A549 (cell line): ENCODE data around the gene VWCE. TPM values are rescaled to one million over a fixed set of nuclear protein-coding genes. Genes with fewer than 3 reads are reported as not detected.
A peak's percentile ranks its signal among the peaks of the same experiment; 100 is the strongest.

ENCODE experiments used
- ATAC-seq, 2 experiments: fragments of 200-7000 bp in 1 of 2; fragments of >200 bp in 1 of 2; cut with Nextera tagmentation in 1 of 2; cut with Tn5 transposase in 1 of 2; 3 replicates each; pipeline versions ENCODE4 v1.8.0 to v1.9.1; 2018 to 2020; ENCODE audit warnings: mild to moderate bottlenecking in 1 of 2, moderate library complexity in 1 of 2
- CTCF ChIA-PET: fragments of 300-600 bp; sonication (Branson Sonifier 250); formaldehyde crosslinking; extraction: SDS; loops from one replicate; lab custom pipeline; 2021; ENCODE audit warnings: antibody characterized with exemption, inconsistent platforms; lab: Yijun Ruan, JAX
- POLR2A ChIA-PET: fragments of 350-600 bp; formaldehyde crosslinking; extraction: SDS; loops from one replicate; lab custom pipeline; 2021; ENCODE audit warnings: antibody characterized with exemption, inconsistent platforms; lab: Yijun Ruan, JAX
- DNase-seq, 2 experiments: peaks; one replicate each; pipeline versions ENCODE4 v3.0.0 to v3.0.0-alpha.2; 2011 to 2016; ENCODE audit warnings: low read depth in 1 of 2, low spot score in 1 of 2
- FAIRE-seq: peaks from 2 replicates; lab custom pipeline; 2011; peaks lifted over from hg19 to GRCh38; lab: Jason Lieb, UNC
- H3K27ac ChIP-seq, 2 experiments: fragments of >200 bp; sonication (Bioruptor Twin); formaldehyde crosslinking; 3 replicates each; pipeline ENCODE4 v1.5.1; 2016 to 2017
- H3K4me1 ChIP-seq: fragments of >200 bp; sonication (Bioruptor Twin); formaldehyde crosslinking; 3 replicates; pipeline ENCODE4 v1.6.1; 2016
- H3K4me2 ChIP-seq: fragments of >200 bp; sonication (Bioruptor Twin); formaldehyde crosslinking; 3 replicates; pipeline ENCODE4 v1.6.1; 2016
- H3K4me3 ChIP-seq: fragments of >200 bp; sonication (Bioruptor Twin); formaldehyde crosslinking; 3 replicates; pipeline ENCODE4 v1.5.1; 2016
- H3K9me3 ChIP-seq: fragments of >200 bp; sonication (Bioruptor Twin); formaldehyde crosslinking; 3 replicates; pipeline ENCODE4 v1.6.1; 2016
- BHLHE40 ChIP-seq: IDR thresholded peaks from 2 replicates; pipeline ENCODE4 v1.6.1; 2012; ENCODE audit warnings: low read depth, low read length, inconsistent platforms
- CBX8 ChIP-seq: fragments of 200-600 bp; sonication (generic); IDR thresholded peaks from 2 replicates; pipeline ENCODE4 v1.6.1; 2016
- CHD4 ChIP-seq: fragments of 200-600 bp; sonication (generic); IDR thresholded peaks from 2 replicates; pipeline ENCODE4 v1.6.1; 2016; ENCODE audit warnings: antibody characterized with exemption, mild to moderate bottlenecking, borderline replicate concordance
- EHF ChIP-seq: fragments of 250-450 bp; sonication (Bioruptor Pico); IDR thresholded peaks from 2 replicates; pipeline ENCODE4 v1.5.0; 2020; ENCODE audit warnings: mild to moderate bottlenecking
- EHMT2 ChIP-seq: fragments of 200-600 bp; sonication (generic); IDR thresholded peaks from 2 replicates; pipeline ENCODE4 v1.6.1; 2016; ENCODE audit warnings: antibody characterized with exemption, low read depth, mild to moderate bottlenecking, moderate library complexity
- ESRRA ChIP-seq: fragments of 150-350 bp; IDR thresholded peaks from 2 replicates; pipeline ENCODE4 v1.6.1; 2014; ENCODE audit warnings: mild to moderate bottlenecking, low read length, borderline replicate concordance
- FOSB ChIP-seq: fragments of 250-450 bp; sonication (Bioruptor Pico); IDR thresholded peaks from 2 replicates; pipeline ENCODE4 v1.5.0; 2020; ENCODE audit warnings: mild to moderate bottlenecking, moderate library complexity
- GATA3 ChIP-seq: IDR thresholded peaks from 2 replicates; pipeline ENCODE4 v1.6.1; 2012; ENCODE audit warnings: borderline replicate concordance
- HEYL ChIP-seq: fragments of 250-450 bp; sonication (Bioruptor Pico); IDR thresholded peaks from 2 replicates; pipeline ENCODE4 v1.8.0; 2021; ENCODE audit warnings: mild to moderate bottlenecking, moderate library complexity
- HOXB13 ChIP-seq: fragments of 250-450 bp; sonication (Bioruptor Pico); IDR thresholded peaks from 2 replicates; pipeline ENCODE4 v1.5.0; 2020; ENCODE audit warnings: low read depth, mild to moderate bottlenecking, moderate library complexity
- JUNB ChIP-seq: fragments of >200 bp; sonication (Bioruptor Twin); formaldehyde crosslinking; IDR thresholded peaks from 2 replicates; pipeline ENCODE4 v1.6.1; 2016
- MAFK ChIP-seq: fragments of 450-650 bp; IDR thresholded peaks from 2 replicates; pipeline ENCODE4 v1.6.1; 2014; ENCODE audit not compliant: partially characterized antibody
- MAZ ChIP-seq: fragments of 150-350 bp; IDR thresholded peaks from 2 replicates; pipeline ENCODE4 v1.6.1; 2014; ENCODE audit warnings: antibody characterized with exemption, low read depth, low read length, borderline replicate concordance
- MYC ChIP-seq: IDR thresholded peaks from 2 replicates; pipeline ENCODE4 v1.6.1; 2012; ENCODE audit warnings: mild to moderate bottlenecking, inconsistent platforms, low read length, improper control_type of control experiment, borderline replicate concordance
- NFE2L2 ChIP-seq: fragments of 150-350 bp; conservative IDR thresholded peaks from 2 replicates; pipeline ENCODE4 v1.6.1; 2014; ENCODE audit warnings: low read length
- NPAS2 ChIP-seq: fragments of 250-450 bp; sonication (Bioruptor Pico); IDR thresholded peaks from 2 replicates; pipeline ENCODE4 v1.8.0; 2022; ENCODE audit warnings: mild to moderate bottlenecking, moderate library complexity, borderline replicate concordance
- RARB ChIP-seq: fragments of 250-450 bp; sonication (Bioruptor Pico); IDR thresholded peaks from 2 replicates; pipeline ENCODE4 v1.8.0; 2021; ENCODE audit warnings: mild to moderate bottlenecking, moderate library complexity
- RCOR1 ChIP-seq: fragments of 150-350 bp; IDR thresholded peaks from 2 replicates; pipeline ENCODE4 v1.6.1; 2014; ENCODE audit warnings: antibody characterized with exemption, low read length, low read depth
- SREBF2 ChIP-seq: fragments of 450-650 bp; IDR thresholded peaks from 2 replicates; pipeline ENCODE4 v1.6.1; 2014; ENCODE audit warnings: mild to moderate bottlenecking, moderate library complexity
- ZC3H11A ChIP-seq: fragments of 450-650 bp; IDR thresholded peaks from 2 replicates; pipeline ENCODE4 v1.6.1; 2014; ENCODE audit warnings: antibody characterized with exemption, mild to moderate bottlenecking
- ZFP36 ChIP-seq: fragments of 450-650 bp; IDR thresholded peaks from 2 replicates; pipeline ENCODE4 v1.6.1; 2014; ENCODE audit warnings: borderline replicate concordance; ENCODE audit not compliant: partially characterized antibody
- WGBS: methylation state at CpG from one replicate; pipeline ENCODE4 v1.1.6; 2017; ENCODE audit errors: missing lambda C conversion rate; 5-methylcytosine and 5-hydroxymethylcytosine counted together
- polyA plus RNA-seq, 4 experiments: library from polyadenylated mRNA; depleted of rRNA in 3 of 4; stranded (reverse); fragments of >200 nt; fragmentation: RNase III in 1 of 4; extraction: RNeasy Plus Mini Kit Qiagen cat#74134 plus additional on column Dnase treatment in 1 of 4; gene quantifications; 2 replicates in 3 of 4; 3 replicates in 1 of 4; pipeline ENCODE4 v1.2.3, GENCODE V29; 2011 to 2017
- TF ChIP-seq, protein P1 (sequence below): fragments of 200-600 bp; sonication (generic); IDR thresholded peaks from 2 replicates; pipeline ENCODE4 v1.6.1; 2016; ENCODE audit warnings: antibody characterized with exemption, mild to moderate bottlenecking, moderate library complexity
- TF ChIP-seq, protein P2 (sequence below): fragments of 150-350 bp; IDR thresholded peaks from 2 replicates; pipeline ENCODE4 v1.6.1; 2014; ENCODE audit warnings: low read depth, mild to moderate bottlenecking, low read length
- TF ChIP-seq, protein P3 (sequence below): IDR thresholded peaks from 2 replicates; pipeline ENCODE4 v1.6.1; 2012
- TF ChIP-seq, protein P4 (sequence below): IDR thresholded peaks from 2 replicates; pipeline ENCODE4 v1.6.1; 2012
- TF ChIP-seq, protein P5 (sequence below): fragments of 250-450 bp; sonication (Bioruptor Pico); IDR thresholded peaks from 2 replicates; pipeline ENCODE4 v1.5.0; 2021; ENCODE audit warnings: mild to moderate bottlenecking, moderate library complexity, borderline replicate concordance
- TF ChIP-seq, protein P6 (sequence below): fragments of 250-450 bp; sonication (Bioruptor Pico); IDR thresholded peaks from 2 replicates; pipeline ENCODE4 v1.5.0; 2020; ENCODE audit warnings: low read depth, mild to moderate bottlenecking, moderate library complexity

VWCE gene
- polyA plus RNA-seq, 2 of the 4 experiments (the other 2 are of a cell fraction) = 0.45 to 0.65 TPM

GRCh38 chr11:61292356-61292755 is 2.8 kb downstream of the VWCE start:
- ATAC-seq = no peak
- no peak overlapping the region for H3K4me3 ChIP-seq
- no peaks in the 10 kb centered on the region for H3K9me3 ChIP-seq
- TF ChIP-seq HEYL (CRISPR knock-in tag) (no peak), FOSB (no peak), NFE2L2 (no peak), RARB (CRISPR knock-in tag) (no peak), EHMT2 (no peak), NPAS2 (CRISPR knock-in tag) (no peak), CHD4 (no peak), ZC3H11A (no peak), ESRRA (no peak), JUNB (no peak), BHLHE40 (no peak), CBX8 (no peak), MAZ (no peak), MAFK (no peak)
- TF ChIP-seq, protein P1, sequence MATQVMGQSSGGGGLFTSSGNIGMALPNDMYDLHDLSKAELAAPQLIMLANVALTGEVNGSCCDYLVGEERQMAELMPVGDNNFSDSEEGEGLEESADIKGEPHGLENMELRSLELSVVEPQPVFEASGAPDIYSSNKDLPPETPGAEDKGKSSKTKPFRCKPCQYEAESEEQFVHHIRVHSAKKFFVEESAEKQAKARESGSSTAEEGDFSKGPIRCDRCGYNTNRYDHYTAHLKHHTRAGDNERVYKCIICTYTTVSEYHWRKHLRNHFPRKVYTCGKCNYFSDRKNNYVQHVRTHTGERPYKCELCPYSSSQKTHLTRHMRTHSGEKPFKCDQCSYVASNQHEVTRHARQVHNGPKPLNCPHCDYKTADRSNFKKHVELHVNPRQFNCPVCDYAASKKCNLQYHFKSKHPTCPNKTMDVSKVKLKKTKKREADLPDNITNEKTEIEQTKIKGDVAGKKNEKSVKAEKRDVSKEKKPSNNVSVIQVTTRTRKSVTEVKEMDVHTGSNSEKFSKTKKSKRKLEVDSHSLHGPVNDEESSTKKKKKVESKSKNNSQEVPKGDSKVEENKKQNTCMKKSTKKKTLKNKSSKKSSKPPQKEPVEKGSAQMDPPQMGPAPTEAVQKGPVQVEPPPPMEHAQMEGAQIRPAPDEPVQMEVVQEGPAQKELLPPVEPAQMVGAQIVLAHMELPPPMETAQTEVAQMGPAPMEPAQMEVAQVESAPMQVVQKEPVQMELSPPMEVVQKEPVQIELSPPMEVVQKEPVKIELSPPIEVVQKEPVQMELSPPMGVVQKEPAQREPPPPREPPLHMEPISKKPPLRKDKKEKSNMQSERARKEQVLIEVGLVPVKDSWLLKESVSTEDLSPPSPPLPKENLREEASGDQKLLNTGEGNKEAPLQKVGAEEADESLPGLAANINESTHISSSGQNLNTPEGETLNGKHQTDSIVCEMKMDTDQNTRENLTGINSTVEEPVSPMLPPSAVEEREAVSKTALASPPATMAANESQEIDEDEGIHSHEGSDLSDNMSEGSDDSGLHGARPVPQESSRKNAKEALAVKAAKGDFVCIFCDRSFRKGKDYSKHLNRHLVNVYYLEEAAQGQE = no peak
- TF ChIP-seq, protein P2, sequence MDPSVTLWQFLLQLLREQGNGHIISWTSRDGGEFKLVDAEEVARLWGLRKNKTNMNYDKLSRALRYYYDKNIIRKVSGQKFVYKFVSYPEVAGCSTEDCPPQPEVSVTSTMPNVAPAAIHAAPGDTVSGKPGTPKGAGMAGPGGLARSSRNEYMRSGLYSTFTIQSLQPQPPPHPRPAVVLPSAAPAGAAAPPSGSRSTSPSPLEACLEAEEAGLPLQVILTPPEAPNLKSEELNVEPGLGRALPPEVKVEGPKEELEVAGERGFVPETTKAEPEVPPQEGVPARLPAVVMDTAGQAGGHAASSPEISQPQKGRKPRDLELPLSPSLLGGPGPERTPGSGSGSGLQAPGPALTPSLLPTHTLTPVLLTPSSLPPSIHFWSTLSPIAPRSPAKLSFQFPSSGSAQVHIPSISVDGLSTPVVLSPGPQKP = no peak
- TF ChIP-seq, protein P3, sequence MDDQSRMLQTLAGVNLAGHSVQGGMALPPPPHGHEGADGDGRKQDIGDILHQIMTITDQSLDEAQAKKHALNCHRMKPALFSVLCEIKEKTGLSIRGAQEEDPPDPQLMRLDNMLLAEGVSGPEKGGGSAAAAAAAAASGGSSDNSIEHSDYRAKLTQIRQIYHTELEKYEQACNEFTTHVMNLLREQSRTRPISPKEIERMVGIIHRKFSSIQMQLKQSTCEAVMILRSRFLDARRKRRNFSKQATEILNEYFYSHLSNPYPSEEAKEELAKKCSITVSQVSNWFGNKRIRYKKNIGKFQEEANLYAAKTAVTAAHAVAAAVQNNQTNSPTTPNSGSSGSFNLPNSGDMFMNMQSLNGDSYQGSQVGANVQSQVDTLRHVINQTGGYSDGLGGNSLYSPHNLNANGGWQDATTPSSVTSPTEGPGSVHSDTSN = no peak
- 90% methylated on average over 2 of the region's 2 CpGs for WGBS
- ChIA-PET CTCF (interaction anchor here (0.8 to 2.5 kb wide), 3 partner anchors 9 to 138 kb away, joined by 3 to 8 read pairs (median 4); no protein-coding TSS in a partner anchor), POLR2A (no interaction called here)
- H3K4me1 ChIP-seq = peaks cover 10% of the 10 kb centered on the region; the same call in 1 of the 3 replicates
- H3K4me2 ChIP-seq = no peak overlapping the region
- FAIRE-seq = no peak
- no peak for DNase-seq
- no peak overlapping the region for H3K27ac ChIP-seq

DNA sequence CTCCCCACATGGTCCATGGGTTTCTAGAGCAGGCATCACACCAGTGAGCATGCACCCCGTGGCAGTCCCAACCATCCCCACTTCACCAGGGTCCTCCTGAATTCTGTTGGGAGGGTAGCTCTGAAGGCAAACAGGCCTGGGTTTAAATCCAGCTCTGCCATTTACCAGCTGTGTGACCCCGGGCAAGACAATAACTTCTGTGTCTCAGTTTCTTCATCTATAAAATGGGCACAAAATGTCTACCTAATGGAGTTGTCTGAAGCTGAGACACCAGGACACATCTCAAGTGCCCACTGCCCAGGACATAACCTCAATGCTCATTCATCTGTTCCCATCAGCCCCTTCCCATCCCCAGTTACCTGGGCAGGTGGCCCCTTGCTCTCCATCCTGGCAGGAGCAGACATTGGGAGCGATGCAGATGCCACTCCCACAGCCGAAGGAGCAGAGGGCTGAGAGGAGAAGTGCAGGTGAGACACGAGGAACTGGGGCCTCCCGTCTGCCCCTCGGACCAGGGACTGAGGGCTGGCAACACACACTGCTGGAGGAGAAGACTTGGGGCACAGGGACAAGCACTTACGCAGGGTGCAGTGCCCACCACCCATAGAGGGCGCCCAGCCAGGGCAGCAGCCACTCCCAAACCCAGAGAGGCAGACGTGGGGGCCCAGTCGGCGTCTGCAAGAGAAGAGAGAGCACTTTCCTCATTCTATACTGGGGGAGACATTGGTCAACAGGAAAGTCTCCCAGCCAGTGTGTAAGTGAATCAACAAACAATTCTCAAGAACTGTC is 4.0 kb downstream of the VWCE start:
- Histone ChIP-seq H3K4me3 (no peak overlapping the region), H3K4me1 (peaks cover 9% of the 10 kb centered on the region; the same call in 1 of the 3 replicates), H3K4me2 (no peak overlapping the region), H3K9me3 (no peaks in the 10 kb centered on the region), H3K27ac (no peak overlapping the region)
- ChIA-PET CTCF (interaction anchor here (0.6 to 1.2 kb wide), 5 partner anchors 8 to 45 kb away, joined by 3 to 4 read pairs (median 3); no protein-coding TSS in a partner anchor), POLR2A (no interaction called here)
- FAIRE-seq = no peak
- DNase-seq = no peak
- peak in 1 of 2 experiments; percentile 16; a peak in 1 of 6 replicates for ATAC-seq
- TF ChIP-seq, protein P4, sequence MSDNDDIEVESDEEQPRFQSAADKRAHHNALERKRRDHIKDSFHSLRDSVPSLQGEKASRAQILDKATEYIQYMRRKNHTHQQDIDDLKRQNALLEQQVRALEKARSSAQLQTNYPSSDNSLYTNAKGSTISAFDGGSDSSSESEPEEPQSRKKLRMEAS = no peak
- TF ChIP-seq, protein P5, sequence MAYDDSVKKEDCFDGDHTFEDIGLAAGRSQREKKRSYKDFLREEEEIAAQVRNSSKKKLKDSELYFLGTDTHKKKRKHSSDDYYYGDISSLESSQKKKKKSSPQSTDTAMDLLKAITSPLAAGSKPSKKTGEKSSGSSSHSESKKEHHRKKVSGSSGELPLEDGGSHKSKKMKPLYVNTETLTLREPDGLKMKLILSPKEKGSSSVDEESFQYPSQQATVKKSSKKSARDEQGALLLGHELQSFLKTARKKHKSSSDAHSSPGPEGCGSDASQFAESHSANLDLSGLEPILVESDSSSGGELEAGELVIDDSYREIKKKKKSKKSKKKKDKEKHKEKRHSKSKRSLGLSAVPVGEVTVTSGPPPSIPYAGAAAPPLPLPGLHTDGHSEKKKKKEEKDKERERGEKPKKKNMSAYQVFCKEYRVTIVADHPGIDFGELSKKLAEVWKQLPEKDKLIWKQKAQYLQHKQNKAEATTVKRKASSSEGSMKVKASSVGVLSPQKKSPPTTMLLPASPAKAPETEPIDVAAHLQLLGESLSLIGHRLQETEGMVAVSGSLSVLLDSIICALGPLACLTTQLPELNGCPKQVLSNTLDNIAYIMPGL (CRISPR knock-in tag) = no peak
- TF ChIP-seq, protein P6, sequence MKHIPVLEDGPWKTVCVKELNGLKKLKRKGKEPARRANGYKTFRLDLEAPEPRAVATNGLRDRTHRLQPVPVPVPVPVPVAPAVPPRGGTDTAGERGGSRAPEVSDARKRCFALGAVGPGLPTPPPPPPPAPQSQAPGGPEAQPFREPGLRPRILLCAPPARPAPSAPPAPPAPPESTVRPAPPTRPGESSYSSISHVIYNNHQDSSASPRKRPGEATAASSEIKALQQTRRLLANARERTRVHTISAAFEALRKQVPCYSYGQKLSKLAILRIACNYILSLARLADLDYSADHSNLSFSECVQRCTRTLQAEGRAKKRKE (CRISPR knock-in tag) = no peak
- TF ChIP-seq MYC = no peak
- no peak for TF ChIP-seq HOXB13 (CRISPR knock-in tag)
- TF ChIP-seq EHF (CRISPR knock-in tag) = no peak
- TF ChIP-seq CBX8 = no peak
- no peak for TF ChIP-seq BHLHE40
- no peak for TF ChIP-seq SREBF2
- no peak for TF ChIP-seq GATA3
- TF ChIP-seq ZFP36 = no peak
- TF ChIP-seq RCOR1 = no peak
- TF ChIP-seq EHMT2 = no peak
- TF ChIP-seq ESRRA = no peak
- WGBS = 74% methylated on average over 11 of the region's 12 CpGs
